Inflammatory macrophage treated with lipopolysaccharide for 4 hours (primary cell): ENCODE data around the gene RAB22A.
"Not testable (repeated sequence)": the region's sequence is repeated elsewhere in the genome, so short reads cannot be mapped to it uniquely, and the experiment has no call there.

Experiments
- DNase-seq: peaks from one replicate; pipeline ENCODE4 v3.0.0-alpha.2; 2020

The RAB22A gene

DNA sequence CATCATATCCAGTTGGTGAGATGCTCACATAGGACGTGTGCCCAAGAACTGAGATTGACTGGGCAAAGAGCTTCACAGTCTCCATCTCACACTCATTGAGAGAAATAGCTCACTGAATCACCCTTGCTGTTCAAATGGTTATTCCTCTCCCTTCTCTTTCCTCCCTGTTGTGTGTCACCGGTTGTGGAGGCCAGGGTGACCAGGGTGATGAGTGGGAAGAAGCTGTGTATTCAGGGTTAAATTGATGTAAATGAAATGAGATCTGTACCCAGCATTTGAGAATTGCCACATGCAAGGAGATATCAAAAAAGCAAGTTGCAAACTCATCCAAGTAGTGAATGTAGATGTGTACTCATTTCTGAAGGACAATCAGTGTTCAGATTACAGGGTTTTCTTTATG lies 43.0 kb downstream of the RAB22A start:
- DNase-seq = no peak

- no peak for DNase-seq
These were observed 49.9 kb downstream of the RAB22A start for GRCh38 chr20:58359441-58359840.

DNA sequence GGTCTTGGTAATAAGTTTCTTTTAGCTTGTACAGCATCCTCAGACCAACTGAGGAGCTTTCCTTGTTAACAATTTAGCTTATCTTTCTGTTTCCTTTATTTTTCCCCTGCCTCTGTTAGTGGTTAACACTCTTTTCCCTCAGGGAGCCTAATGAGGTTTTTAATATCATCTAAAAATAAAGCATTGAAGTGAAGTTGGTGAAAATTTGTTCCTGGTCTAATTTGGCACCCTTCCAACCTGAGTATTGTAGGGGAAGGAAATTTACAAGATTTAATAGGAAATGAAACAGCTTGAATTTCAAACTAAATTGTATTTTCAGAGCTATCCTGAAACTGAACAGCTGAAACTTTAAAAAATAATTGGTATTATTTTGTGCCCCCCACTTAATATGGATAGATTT lies 51.4 kb downstream of the RAB22A start:
- DNase-seq = no peak

GRCh38 chr20:58361481-58362205 lies 52.1 kb downstream of the RAB22A start:
- DNase-seq = no peak

- no peak for DNase-seq
These were observed 52.6 kb downstream of the RAB22A start for GRCh38 chr20:58362206-58362516.

- no peak for DNase-seq
These were observed 53.5 kb downstream of the RAB22A start for GRCh38 chr20:58362970-58363369.

GRCh38 chr20:58366866-58367265 lies 57.4 kb downstream of the RAB22A start:
- no peak for DNase-seq

- DNase-seq = no peak
These were observed 63.3 kb downstream of the RAB22A start for GRCh38 chr20:58372806-58373205.

DNA sequence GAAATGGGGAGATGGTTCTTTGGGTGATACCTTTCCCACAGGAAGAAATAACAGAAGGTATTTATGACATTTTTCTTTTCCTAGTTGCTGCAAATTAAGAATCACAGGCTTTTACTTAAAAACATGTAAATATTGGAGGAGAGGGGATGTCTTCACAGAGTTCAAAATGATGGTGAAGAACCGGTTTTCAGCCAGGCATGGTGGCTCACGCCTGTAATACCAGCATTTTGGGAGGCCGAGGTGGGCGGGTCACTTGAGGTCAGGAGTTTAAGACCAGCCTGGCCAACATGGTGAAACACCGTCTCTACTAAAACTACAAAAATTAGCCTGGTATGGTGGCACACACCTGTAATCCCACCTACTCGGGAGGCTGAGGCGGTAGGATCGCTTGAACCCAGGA lies 63.8 kb downstream of the RAB22A start:
- DNase-seq = not testable (repeated sequence)

- DNase-seq = peak; percentile 75
These were observed 64.7 kb downstream of the RAB22A start for GRCh38 chr20:58374027-58374850.

- DNase-seq = no peak
These were observed 65.6 kb downstream of the RAB22A start for GRCh38 chr20:58374906-58375758.

DNA sequence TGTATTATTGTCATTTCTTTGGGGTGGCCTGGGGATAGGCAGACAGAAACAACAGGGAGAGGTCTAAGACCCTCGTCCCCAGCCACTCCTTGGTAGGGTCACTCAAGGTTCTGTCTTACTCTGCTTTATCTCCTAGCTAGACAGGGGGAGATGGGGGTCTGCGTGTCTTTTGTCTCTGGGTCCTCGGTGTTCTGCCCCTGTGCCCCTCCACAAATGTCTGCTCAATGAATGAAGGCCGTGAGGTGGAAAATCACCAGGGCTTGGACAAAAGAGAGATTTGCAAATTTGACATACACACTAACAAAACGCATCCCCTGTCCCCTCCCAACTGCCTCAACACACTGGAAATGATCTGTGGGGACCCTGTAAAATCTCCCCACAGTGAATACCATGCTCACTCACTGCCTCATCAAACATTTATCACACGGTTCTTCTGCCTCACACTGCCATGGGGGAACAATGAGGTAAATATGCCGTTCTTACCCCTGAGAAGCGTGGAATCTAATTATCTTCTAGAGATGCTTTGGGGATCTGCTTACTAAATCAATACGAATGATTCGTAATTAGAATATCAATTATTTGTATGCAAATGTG lies 66.3 kb downstream of the RAB22A start:
- DNase-seq = no peak

DNA sequence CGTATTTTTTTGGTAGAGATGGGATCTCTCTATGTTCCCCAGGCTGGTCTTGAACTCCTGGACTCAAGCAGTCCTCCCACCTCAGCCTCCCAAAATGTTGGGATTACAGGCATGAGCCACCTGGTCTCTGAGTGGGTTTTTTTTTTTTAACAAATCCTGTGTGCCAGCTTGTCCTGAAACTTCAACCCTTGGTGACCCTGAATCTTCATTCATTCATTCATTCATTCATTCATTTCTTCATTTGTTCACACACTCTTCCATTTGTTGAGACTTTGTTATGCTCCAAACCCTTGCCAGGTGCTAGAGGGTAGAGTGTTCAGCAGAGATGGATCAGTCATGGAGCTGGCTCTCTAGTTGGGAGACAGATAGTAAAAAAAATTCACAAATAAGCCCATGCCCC lies 67.5 kb downstream of the RAB22A start:
- DNase-seq = no peak

- DNase-seq = peak; percentile 11
These were observed 68.4 kb downstream of the RAB22A start for GRCh38 chr20:58377766-58378401.

DNA sequence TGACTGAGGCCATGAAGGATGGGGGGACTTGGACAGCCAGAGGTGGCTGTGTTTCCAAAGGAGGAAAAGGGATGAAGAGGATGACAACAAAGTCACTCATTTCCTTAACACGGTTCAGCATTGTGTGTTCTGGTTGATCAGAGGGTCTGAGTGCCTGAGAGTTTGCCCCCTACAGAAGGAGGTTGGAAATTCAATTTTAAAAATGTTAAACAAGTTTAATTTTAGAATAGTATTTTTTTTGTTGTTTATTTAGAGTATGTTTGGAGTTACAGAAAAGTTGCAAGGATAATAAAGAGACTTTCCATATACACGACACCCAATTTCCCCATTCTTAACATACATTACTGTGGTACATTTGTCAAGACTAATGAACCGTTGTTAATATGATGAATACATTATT lies 69.2 kb downstream of the RAB22A start:
- no peak for DNase-seq

GRCh38 chr20:58381627-58382026 lies 72.1 kb downstream of the RAB22A start:
- DNase-seq = peak; percentile 6

DNA sequence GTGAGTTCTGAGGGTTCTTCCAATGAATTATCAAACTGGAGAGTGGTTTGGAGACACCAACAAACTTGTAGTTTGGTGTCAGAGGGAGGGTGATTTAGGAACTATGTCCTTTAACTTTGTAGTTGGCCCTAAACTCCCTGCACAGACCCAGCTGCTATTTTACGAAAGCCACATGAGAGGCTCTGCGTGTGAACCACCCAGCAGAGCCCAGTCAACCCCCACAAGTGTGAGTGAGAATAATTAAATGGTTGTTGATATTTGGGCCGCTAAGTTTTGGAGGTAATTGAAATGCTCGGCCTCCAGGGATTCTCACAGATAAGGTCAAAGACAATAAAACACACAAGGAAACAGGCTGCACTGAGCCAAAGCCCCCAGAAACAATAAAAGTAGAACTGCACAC lies 72.6 kb downstream of the RAB22A start:
- no peak for DNase-seq

DNA sequence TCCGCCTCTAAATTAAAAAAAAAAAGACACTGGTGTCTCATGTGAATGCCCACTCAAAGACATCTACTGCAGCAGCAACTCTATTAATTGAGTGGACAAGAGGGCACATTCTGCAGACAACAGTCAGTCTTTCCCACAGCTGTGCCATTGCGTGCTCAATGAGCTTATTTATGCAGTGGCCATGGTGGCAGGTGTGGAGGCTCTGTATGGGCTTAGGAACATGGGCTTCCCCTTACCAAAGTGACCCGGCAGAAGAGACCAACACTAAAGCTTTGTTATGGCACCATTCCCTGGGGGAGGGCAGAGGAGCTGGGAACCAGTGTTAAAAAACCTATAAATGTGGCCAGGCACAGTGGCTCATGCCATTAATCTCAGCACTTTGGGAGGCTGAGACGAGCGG lies 75.3 kb downstream of the RAB22A start:
- no peak for DNase-seq

DNA sequence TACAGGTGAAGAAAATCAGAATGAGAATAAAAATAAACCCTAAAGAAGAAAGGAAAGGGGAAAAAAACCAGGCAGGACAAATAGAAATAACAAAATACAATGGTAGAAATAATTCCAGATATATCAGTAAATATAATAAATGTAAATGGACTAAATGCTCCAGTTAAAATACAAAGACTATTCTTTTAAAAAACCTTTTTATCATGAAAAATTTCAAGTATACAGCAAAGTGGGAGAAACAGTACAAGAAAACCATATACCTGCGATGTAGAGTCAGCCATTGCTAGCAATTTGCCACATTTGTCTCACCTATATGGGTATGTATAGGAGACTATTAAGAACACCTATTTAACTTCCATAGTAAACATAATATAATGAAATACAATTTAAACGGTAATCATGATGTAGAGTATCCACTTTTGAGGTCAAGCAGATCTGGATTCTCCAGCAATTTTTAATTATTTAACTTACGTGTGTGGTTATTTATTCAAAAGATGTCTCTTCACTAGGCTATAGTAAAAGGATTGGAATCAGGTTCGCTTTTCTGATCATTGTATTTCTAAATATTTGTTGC lies 78.6 kb downstream of the RAB22A start:
- DNase-seq = no peak

DNA sequence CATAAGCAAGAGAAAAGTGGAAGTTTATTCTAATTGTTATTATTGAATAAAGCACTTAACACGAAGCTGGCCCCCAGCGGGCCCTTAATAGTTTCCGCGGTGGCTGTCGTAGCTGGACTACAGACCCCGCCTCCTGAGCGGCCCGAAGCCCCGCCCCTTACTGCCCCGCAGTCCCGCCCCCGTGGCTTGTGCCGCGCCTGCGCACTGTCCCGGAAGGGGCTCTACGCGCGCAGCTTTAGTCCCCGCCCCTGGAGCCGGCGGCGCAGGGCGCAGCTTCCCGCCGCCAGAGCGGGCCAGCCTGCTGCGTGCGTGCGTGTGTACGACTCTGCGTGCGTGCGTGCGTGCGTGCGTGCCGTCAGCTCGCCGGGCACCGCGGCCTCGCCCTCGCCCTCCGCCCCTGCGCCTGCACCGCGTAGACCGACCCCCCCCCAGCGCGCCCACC lies 79.4 kb downstream of the RAB22A start, which contains the start of gene VAPB:
TSS of gene VAPB (plus strand) at position 348 of the 442 bp plus-strand sequence. CDS start 231 bp downstream, outside the sequence.
- peak; percentile 98 for DNase-seq

GRCh38 chr20:58389324-58389967 lies 79.9 kb downstream of the RAB22A start:
- DNase-seq = peak; percentile 50
